HepG2 (cell line): Measurements from ENCODE around the gene FAAP100. TPM values are rescaled to one million over a fixed set of nuclear protein-coding genes. Genes with fewer than 3 reads are reported as not detected.

Experiments
- ATF7-NPFF ChIP-seq: sonication (generic); formaldehyde crosslinking; IDR thresholded peaks from 2 replicates; pipeline ENCODE4 v1.8.1; 2023; ENCODE audit warnings: mild to moderate bottlenecking, low read depth, missing genetic modification reagents, moderate library complexity
- BCL3 ChIP-seq: sonication (generic); formaldehyde crosslinking; IDR thresholded peaks from 2 replicates; pipeline ENCODE4 v1.5.1; 2020; ENCODE audit warnings: mild to moderate bottlenecking, missing genetic modification reagents, moderate library complexity
- MYNN ChIP-seq: sonication (generic); formaldehyde crosslinking; IDR thresholded peaks from 2 replicates; pipeline ENCODE4 v1.4.0; 2020; ENCODE audit warnings: mild to moderate bottlenecking, low read depth, missing genetic modification reagents
- NCOA1 ChIP-seq: sonication (generic); formaldehyde crosslinking; IDR thresholded peaks from 2 replicates; pipeline ENCODE4 v1.9.0; 2021; ENCODE audit warnings: missing genetic modification reagents
- NFATC3 ChIP-seq: sonication (generic); formaldehyde crosslinking; IDR thresholded peaks from 2 replicates; pipeline ENCODE4 v1.5.1; 2020; ENCODE audit warnings: mild to moderate bottlenecking, missing genetic modification reagents
- NFKB2 ChIP-seq: sonication (generic); formaldehyde crosslinking; IDR thresholded peaks from 2 replicates; pipeline ENCODE4 v1.4.0; 2020; ENCODE audit warnings: missing genetic modification reagents, borderline replicate concordance
- POLR2AphosphoS5 ChIP-seq: IDR thresholded peaks from 2 replicates; pipeline ENCODE4 v1.6.1; 2012; ENCODE audit warnings: low read depth, low read length
- SCMH1 ChIP-seq: sonication (generic); formaldehyde crosslinking; IDR thresholded peaks from 2 replicates; pipeline ENCODE4 v1.9.0; 2021; ENCODE audit warnings: missing genetic modification reagents, mild to moderate bottlenecking, borderline replicate concordance
- ZNF225 ChIP-seq: sonication (generic); formaldehyde crosslinking; IDR thresholded peaks from 2 replicates; pipeline ENCODE4 v1.4.0; 2020; ENCODE audit warnings: mild to moderate bottlenecking, missing genetic modification reagents
- ZNF230 ChIP-seq: sonication (generic); formaldehyde crosslinking; IDR thresholded peaks from 2 replicates; pipeline ENCODE4 v1.4.0; 2020; ENCODE audit warnings: mild to moderate bottlenecking, missing genetic modification reagents
- ZNF260 ChIP-seq: sonication (generic); formaldehyde crosslinking; IDR thresholded peaks from 2 replicates; pipeline ENCODE4 v1.4.0; 2020; ENCODE audit warnings: missing genetic modification reagents, low read depth, mild to moderate bottlenecking, borderline replicate concordance
- ZNF598 ChIP-seq: sonication (generic); formaldehyde crosslinking; IDR thresholded peaks from 2 replicates; pipeline ENCODE4 v1.5.1; 2020; ENCODE audit warnings: mild to moderate bottlenecking, missing genetic modification reagents, borderline replicate concordance
- ZNF616 ChIP-seq: sonication (generic); formaldehyde crosslinking; IDR thresholded peaks from 2 replicates; pipeline ENCODE4 v1.5.0; 2020; ENCODE audit warnings: low read depth, mild to moderate bottlenecking, missing genetic modification reagents
- ZNF687 ChIP-seq: sonication (generic); formaldehyde crosslinking; IDR thresholded peaks from 2 replicates; pipeline ENCODE4 v1.5.1; 2020; ENCODE audit warnings: mild to moderate bottlenecking, missing genetic modification reagents, moderate library complexity
- ZNF776 ChIP-seq: sonication (generic); formaldehyde crosslinking; IDR thresholded peaks from 2 replicates; pipeline ENCODE4 v1.4.0; 2020; ENCODE audit warnings: mild to moderate bottlenecking, missing genetic modification reagents
- ZNF790 ChIP-seq: sonication (generic); formaldehyde crosslinking; IDR thresholded peaks from 2 replicates; pipeline ENCODE4 v1.8.0; 2022; ENCODE audit warnings: missing genetic modification reagents, mild to moderate bottlenecking, borderline replicate concordance
- polyA plus RNA-seq, 8 experiments: library from polyadenylated mRNA; depleted of rRNA in 3 of 8; stranded (reverse) in 7 of 8; unstranded in 1 of 8; fragments of >200 nt; fragmentation: Illumina TruSeq in 4 of 8; extraction: Trizol in 4 of 8; gene quantifications; 2 replicates each; pipeline versions ENCODE4 v1.2.1 to v1.2.3, GENCODE V29; 2011 to 2016; ENCODE audit warnings: low read depth in 4 of 8, missing spikeins in 1 of 8, mixed read lengths in 1 of 8; ENCODE audit not compliant: insufficient read depth in 1 of 8
- total RNA-seq, 5 experiments: library from RNA; depleted of rRNA; stranded (reverse); fragments of >200 nt; fragmentation: Illumina TruSeq; extraction: Trizol; gene quantifications; 2 replicates each; pipeline ENCODE4 v1.2.3, GENCODE V29; 2016; ENCODE audit warnings: low read depth in 1 of 5
- TF ChIP-seq, protein P1 (sequence below): sonication (generic); formaldehyde crosslinking; IDR thresholded peaks from 2 replicates; pipeline ENCODE4 v1.5.0; 2020; ENCODE audit warnings: mild to moderate bottlenecking, missing genetic modification reagents
- TF ChIP-seq, protein P2 (sequence below): sonication (generic); formaldehyde crosslinking; IDR thresholded peaks from 2 replicates; pipeline ENCODE4 v1.5.0; 2020; ENCODE audit warnings: mild to moderate bottlenecking, missing genetic modification reagents, moderate library complexity

Gene FAAP100
- total and polyA plus RNA-seq, 2 of the 13 experiments (the other 11 are each of a cell fraction or from before 2014, with no cell fraction given) = 7.6 to 20.8 TPM

DNA sequence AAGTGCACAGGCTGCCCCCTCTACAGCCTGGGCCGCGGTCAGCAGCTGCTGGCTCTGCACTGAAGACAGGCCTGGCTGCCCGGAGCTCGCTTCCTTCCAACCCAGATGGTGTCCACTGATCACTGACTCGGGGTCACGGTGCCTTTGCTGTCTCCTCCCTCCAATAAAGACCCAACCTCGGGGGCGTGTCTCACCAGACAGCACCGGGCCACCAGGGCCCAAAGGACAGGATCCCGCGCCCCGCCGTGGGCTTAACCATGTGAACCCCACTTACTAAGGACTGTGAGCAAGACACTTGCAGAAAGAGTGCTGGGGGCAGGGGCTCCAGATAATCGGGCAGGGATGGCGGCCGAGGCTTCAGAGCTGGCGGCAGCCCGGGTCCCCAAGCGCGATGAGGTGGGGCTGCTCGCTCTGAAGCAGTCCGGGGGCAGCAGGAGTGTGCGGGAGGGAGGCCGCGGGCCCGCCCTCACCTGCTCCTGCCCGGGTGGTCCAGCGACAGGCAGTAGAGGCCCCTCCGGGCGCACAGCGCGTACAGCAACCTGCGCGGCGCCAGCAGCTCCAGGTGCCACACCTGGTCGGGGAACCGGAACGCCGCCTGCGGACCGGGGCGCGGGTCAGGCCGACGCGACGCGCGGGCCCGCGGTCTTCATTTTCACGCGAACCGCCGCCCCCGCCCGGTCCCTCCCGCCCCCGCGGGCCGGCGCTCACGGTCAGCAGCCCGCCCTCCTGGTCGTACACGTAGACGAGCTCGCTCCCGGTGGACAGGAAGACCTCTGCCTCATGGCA is 502 bp downstream of the FAAP100 start (continued):
- TF ChIP-seq, protein P1, sequence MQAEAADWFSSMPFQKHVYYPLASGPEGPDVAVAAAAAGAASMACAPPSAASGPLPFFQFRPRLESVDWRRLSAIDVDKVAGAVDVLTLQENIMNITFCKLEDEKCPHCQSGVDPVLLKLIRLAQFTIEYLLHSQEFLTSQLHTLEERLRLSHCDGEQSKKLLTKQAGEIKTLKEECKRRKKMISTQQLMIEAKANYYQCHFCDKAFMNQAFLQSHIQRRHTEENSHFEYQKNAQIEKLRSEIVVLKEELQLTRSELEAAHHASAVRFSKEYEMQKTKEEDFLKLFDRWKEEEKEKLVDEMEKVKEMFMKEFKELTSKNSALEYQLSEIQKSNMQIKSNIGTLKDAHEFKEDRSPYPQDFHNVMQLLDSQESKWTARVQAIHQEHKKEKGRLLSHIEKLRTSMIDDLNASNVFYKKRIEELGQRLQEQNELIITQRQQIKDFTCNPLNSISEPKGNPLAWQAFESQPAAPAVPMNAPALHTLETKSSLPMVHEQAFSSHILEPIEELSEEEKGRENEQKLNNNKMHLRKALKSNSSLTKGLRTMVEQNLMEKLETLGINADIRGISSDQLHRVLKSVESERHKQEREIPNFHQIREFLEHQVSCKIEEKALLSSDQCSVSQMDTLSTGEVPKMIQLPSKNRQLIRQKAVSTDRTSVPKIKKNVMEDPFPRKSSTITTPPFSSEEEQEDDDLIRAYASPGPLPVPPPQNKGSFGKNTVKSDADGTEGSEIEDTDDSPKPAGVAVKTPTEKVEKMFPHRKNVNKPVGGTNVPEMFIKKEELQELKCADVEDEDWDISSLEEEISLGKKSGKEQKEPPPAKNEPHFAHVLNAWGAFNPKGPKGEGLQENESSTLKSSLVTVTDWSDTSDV (CRISPR knock-in tag) = 0 out of 2 replicates have a peak, but pooled peaks have one; percentile 9
- TF ChIP-seq ZNF616 (CRISPR knock-in tag) = peak; percentile 6; the same call in 1 of the 2 replicates
- 0 out of 2 replicates have a peak, but pooled peaks have one; percentile 4 for TF ChIP-seq MYNN (CRISPR knock-in tag)
- TF ChIP-seq, protein P2, sequence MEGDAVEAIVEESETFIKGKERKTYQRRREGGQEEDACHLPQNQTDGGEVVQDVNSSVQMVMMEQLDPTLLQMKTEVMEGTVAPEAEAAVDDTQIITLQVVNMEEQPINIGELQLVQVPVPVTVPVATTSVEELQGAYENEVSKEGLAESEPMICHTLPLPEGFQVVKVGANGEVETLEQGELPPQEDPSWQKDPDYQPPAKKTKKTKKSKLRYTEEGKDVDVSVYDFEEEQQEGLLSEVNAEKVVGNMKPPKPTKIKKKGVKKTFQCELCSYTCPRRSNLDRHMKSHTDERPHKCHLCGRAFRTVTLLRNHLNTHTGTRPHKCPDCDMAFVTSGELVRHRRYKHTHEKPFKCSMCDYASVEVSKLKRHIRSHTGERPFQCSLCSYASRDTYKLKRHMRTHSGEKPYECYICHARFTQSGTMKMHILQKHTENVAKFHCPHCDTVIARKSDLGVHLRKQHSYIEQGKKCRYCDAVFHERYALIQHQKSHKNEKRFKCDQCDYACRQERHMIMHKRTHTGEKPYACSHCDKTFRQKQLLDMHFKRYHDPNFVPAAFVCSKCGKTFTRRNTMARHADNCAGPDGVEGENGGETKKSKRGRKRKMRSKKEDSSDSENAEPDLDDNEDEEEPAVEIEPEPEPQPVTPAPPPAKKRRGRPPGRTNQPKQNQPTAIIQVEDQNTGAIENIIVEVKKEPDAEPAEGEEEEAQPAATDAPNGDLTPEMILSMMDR (CRISPR knock-in tag) = peak; percentile 3; the same call in 1 of the 2 replicates
- TF ChIP-seq POLR2AphosphoS5 = peak; percentile 47; the same call in 1 of the 2 replicates
- TF ChIP-seq ZNF598 = 0 out of 2 replicates have a peak, but pooled peaks have one; percentile 73
- no peak for TF ChIP-seq SCMH1 (CRISPR knock-in tag)
- 0 out of 2 replicates have a peak, but pooled peaks have one; percentile 15 for TF ChIP-seq ZNF225 (CRISPR knock-in tag)
- 0 out of 2 replicates have a peak, but pooled peaks have one; percentile 69 for TF ChIP-seq ZNF230 (CRISPR knock-in tag)
- no peak for TF ChIP-seq ZNF776
- TF ChIP-seq ATF7-NPFF (CRISPR knock-in tag) = 0 out of 2 replicates have a peak, but pooled peaks have one; percentile 18
- 0 out of 2 replicates have a peak, but pooled peaks have one; percentile 35 for TF ChIP-seq NCOA1 (CRISPR knock-in tag)
- TF ChIP-seq BCL3 (CRISPR knock-in tag) = 0 out of 2 replicates have a peak, but pooled peaks have one; percentile 10
- no peak for TF ChIP-seq NFKB2 (CRISPR knock-in tag)
- 0 out of 2 replicates have a peak, but pooled peaks have one; percentile 77 for TF ChIP-seq NFATC3 (CRISPR knock-in tag)
- 0 out of 2 replicates have a peak, but pooled peaks have one; percentile 41 for TF ChIP-seq ZNF260 (CRISPR knock-in tag)
- peak; percentile 51 for TF ChIP-seq ZNF687
- peak; percentile 97 for TF ChIP-seq ZNF790
